ENCODE results near the gene PSMF1.

PSMF1 gene

DNA sequence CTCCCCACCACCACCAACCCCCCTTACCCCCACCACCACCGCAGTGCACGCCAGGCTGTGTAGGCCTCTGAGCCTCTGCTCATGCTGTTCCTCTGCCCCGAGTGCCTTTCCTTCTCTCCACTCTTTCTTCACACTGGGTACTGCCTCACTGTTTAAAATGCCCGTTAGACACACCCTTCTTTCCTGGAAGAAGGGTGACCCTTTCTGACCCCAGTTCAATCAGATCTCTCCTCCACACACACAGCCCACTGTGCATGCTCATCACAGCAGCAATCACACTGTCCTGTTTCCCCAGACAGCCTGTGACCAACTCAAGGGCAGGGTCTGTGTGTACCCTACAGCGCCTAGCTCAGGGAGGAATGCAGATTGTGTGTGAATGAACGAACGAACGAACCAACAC is 56.4 kb downstream of the PSMF1 start:
- Mint-ChIP-seq H3K9me3 (no peaks in the 10 kb centered on the region), H3K36me3 (ENCODE audit: insufficient read depth) (peaks cover 5% of the 10 kb centered on the region), H3K4me1 (peaks cover 6% of the 10 kb centered on the region), H3K27me3 (no peaks in the 10 kb centered on the region), H3K27ac (ENCODE audit: low read depth) (no peak overlapping the region), H3K4me3 (no peak overlapping the region)
- no peak for DNase-seq (ENCODE audit: low spot score in 2 of 2)
- no peak for ATAC-seq (replicated peaks; ENCODE audit: extremely low read depth, poor library complexity, severe bottlenecking)

DNA sequence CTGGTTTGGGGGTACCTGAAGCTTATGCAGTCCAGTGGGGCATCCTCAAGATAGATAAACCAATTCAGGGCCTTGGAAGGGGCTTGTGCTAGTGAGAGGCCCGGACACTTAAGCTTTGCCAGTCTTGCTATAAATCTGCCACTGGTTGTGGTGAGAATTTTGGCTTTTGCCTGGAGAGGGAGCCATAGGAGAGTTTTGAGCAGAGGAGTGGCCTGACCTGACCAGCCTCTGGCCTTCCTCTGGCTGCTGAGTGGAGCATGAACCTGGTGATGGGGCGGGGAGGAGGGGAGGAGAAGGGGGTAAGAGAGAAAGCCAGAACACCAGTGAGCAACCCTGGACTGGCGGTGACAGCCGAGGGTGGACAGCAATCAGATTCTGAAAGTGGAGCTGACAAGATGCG is 59.3 kb downstream of the PSMF1 start:
- peaks cover 2% of the 10 kb centered on the region for H3K36me3 Mint-ChIP-seq (ENCODE audit: insufficient read depth)
- no peak overlapping the region for H3K4me3 Mint-ChIP-seq
- H3K9me3 Mint-ChIP-seq = no peaks in the 10 kb centered on the region
- H3K27me3 Mint-ChIP-seq = peaks cover 9% of the 10 kb centered on the region
- DNase-seq (ENCODE audit: low spot score in 2 of 2) = no peak
- no peak overlapping the region for H3K27ac Mint-ChIP-seq (ENCODE audit: low read depth)
- peaks cover 6% of the 10 kb centered on the region for H3K4me1 Mint-ChIP-seq
- ATAC-seq (replicated peaks; ENCODE audit: extremely low read depth, poor library complexity, severe bottlenecking) = no peak

DNA sequence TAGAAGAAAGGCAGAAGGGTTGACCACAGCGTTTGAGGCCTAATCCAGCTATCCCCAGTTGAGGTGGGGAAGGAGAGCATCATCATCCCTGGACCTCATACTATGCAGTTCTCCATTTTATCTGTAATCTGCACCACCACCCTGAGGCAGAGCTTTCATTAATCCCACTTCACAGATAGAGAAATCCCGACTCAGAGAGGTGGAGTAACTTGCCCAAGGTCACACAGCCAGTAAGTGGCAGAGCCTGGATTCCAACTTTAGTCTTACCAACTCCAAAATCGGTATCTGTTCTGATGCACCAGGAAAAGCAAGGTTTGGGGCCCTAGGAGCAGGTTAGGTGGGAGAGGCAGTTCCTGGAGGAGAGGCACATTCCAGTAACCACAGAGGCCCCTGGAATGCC is 59.7 kb downstream of the PSMF1 start:
- peaks cover 2% of the 10 kb centered on the region for H3K36me3 Mint-ChIP-seq (ENCODE audit: insufficient read depth)
- peaks cover 13% of the 10 kb centered on the region for H3K27me3 Mint-ChIP-seq
- ATAC-seq (replicated peaks; ENCODE audit: extremely low read depth, poor library complexity, severe bottlenecking) (no peak), DNase-seq (ENCODE audit: low spot score in 2 of 2) (no peak)
- peaks cover 6% of the 10 kb centered on the region for H3K4me1 Mint-ChIP-seq
- no peaks in the 10 kb centered on the region for H3K9me3 Mint-ChIP-seq
- H3K4me3 Mint-ChIP-seq = no peak overlapping the region
- H3K27ac Mint-ChIP-seq (ENCODE audit: low read depth) = no peak overlapping the region

DNA sequence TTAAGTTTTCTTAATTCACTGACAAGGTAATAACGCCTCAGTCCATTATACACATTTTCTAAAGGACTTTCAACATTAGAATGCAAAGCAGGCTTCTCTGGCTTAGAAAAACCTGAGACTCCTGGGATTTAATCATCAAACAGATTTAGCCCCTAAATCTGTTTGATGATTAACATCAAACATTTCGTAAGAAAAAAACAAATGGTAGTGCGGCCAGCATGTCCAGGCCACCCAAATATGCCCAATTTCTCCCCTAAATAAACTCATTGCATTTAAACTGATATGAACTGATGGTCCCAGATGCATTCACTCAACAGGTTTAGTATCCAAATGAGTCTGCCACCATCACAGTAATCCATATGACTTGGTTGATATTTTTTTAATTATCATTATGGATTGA is 60.2 kb downstream of the PSMF1 start:
- H3K9me3 Mint-ChIP-seq = no peaks in the 10 kb centered on the region
- H3K27me3 Mint-ChIP-seq = peaks cover 19% of the 10 kb centered on the region
- H3K36me3 Mint-ChIP-seq (ENCODE audit: insufficient read depth) = peaks cover 2% of the 10 kb centered on the region
- H3K27ac Mint-ChIP-seq (ENCODE audit: low read depth) = no peak overlapping the region
- peaks cover 6% of the 10 kb centered on the region for H3K4me1 Mint-ChIP-seq
- ATAC-seq (replicated peaks; ENCODE audit: extremely low read depth, poor library complexity, severe bottlenecking) (no peak), DNase-seq (ENCODE audit: low spot score in 2 of 2) (no peak)
- H3K4me3 Mint-ChIP-seq = no peak overlapping the region

DNA sequence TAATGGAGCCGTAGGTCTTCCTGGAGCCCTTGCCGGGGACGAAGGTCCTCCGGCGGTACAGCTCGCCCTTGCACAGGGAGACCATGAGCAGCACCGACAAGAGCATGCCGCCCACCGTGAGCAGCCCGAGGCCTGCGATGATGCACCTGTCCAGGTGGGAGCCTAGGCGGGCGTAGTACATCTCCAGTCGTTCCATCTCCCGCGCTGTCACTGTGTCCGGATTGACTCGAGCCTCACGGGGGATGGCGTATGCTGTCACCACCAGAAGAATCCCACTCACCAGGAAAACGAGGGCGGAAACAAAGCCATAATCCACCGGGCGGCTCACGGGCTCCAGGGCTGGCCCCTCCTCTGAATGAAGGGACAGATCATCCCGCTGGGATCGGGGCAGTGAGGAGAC is 62.5 kb downstream of the PSMF1 start:
- H3K4me1 Mint-ChIP-seq = peaks cover 16% of the 10 kb centered on the region
- H3K27me3 Mint-ChIP-seq = peaks cover 32% of the 10 kb centered on the region
- H3K9me3 Mint-ChIP-seq = no peaks in the 10 kb centered on the region
- peaks cover 2% of the 10 kb centered on the region for H3K36me3 Mint-ChIP-seq (ENCODE audit: insufficient read depth)
- H3K27ac Mint-ChIP-seq (ENCODE audit: low read depth) = no peak overlapping the region
- ATAC-seq (replicated peaks; ENCODE audit: extremely low read depth, poor library complexity, severe bottlenecking) = no peak
- no peak for DNase-seq (ENCODE audit: low spot score in 2 of 2)
- H3K4me3 Mint-ChIP-seq = no peak overlapping the region

DNA sequence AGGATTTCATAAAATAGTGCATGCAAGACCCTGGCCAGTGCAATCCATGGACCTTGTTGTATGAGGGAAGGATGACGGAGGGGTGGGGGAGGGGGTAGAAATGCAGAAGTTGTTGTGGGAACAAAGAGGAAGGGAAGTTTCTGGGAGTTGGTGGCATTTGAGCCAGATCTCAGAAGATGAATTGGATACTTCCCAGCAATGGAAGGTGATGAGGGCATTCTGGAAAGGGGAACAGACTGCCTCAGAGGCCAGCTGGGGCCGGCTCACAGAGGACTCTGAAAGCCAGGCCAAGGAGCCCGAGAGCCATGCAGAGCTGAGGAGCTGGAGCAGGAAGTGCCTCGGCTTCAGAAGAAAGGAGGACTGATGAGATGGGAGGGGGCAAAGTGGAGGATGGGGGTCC is 63.7 kb downstream of the PSMF1 start:
- Mint-ChIP-seq H3K27ac (ENCODE audit: low read depth) (no peak overlapping the region), H3K27me3 (peaks cover 32% of the 10 kb centered on the region)
- no peak for DNase-seq (ENCODE audit: low spot score in 2 of 2)

DNA sequence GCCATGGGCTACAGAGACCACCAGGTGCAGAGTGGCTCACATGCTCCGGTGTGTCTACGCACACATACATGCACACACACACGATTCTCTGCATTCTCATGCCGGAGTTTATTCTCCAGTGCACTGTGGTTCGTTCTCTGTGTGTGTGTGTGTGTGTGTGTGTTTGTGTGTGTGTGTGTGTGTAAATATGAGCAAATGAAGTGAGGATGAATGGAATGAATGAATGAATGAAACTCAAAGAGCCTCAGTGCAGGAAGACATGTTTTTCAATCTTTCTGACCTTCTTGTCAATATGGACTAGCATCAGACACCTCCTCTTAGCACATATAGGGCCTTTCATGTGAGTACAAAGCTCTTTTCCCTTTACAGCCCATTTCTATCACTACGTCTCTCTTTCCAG is 64.8 kb downstream of the PSMF1 start:
- H3K36me3 Mint-ChIP-seq (ENCODE audit: insufficient read depth) = no peaks in the 10 kb centered on the region
- no peaks in the 10 kb centered on the region for H3K9me3 Mint-ChIP-seq
- peaks cover 13% of the 10 kb centered on the region for H3K4me1 Mint-ChIP-seq
- no peak overlapping the region for H3K4me3 Mint-ChIP-seq
- peak overlapping the region; percentile 45 for H3K27ac Mint-ChIP-seq (ENCODE audit: low read depth)
- H3K27me3 Mint-ChIP-seq = peaks cover 32% of the 10 kb centered on the region
- DNase-seq (ENCODE audit: low spot score in 2 of 2) (no peak), ATAC-seq (replicated peaks; ENCODE audit: extremely low read depth, poor library complexity, severe bottlenecking) (no peak)

More for the DNA sequence above, 63.7 kb downstream of the PSMF1 start:
- no peak for ATAC-seq (replicated peaks; ENCODE audit: extremely low read depth, poor library complexity, severe bottlenecking)
- no peak overlapping the region for H3K4me3 Mint-ChIP-seq
- H3K9me3 Mint-ChIP-seq = no peaks in the 10 kb centered on the region
- H3K4me1 Mint-ChIP-seq = peaks cover 18% of the 10 kb centered on the region
- H3K36me3 Mint-ChIP-seq (ENCODE audit: insufficient read depth) = peaks cover 2% of the 10 kb centered on the region

DNA sequence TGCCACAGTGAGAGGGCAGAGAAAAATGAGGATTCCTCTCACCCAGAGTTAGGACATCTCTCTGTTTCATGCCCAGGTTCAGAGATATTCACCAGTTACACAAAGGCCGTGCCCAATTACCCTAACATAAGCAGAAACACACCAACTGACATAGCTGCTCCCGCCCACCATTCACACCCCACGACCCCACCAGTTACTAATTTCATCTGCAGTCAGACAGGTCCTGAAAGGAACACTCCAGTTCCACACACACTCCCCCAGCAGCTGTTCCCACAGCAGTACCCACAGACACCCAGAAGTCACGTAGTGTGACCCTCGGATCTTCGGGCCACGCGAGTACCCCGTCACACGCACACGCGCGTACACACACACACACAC is 65.8 kb downstream of the PSMF1 start:
- H3K27ac Mint-ChIP-seq (ENCODE audit: low read depth) = no peak overlapping the region
- H3K36me3 Mint-ChIP-seq (ENCODE audit: insufficient read depth) = no peaks in the 10 kb centered on the region
- DNase-seq (ENCODE audit: low spot score in 2 of 2) (no peak), ATAC-seq (replicated peaks; ENCODE audit: extremely low read depth, poor library complexity, severe bottlenecking) (no peak)
- H3K27me3 Mint-ChIP-seq = peaks cover 34% of the 10 kb centered on the region
- H3K9me3 Mint-ChIP-seq = no peaks in the 10 kb centered on the region
- H3K4me3 Mint-ChIP-seq = peak overlapping the region; percentile 51
- peaks cover 13% of the 10 kb centered on the region for H3K4me1 Mint-ChIP-seq

DNA sequence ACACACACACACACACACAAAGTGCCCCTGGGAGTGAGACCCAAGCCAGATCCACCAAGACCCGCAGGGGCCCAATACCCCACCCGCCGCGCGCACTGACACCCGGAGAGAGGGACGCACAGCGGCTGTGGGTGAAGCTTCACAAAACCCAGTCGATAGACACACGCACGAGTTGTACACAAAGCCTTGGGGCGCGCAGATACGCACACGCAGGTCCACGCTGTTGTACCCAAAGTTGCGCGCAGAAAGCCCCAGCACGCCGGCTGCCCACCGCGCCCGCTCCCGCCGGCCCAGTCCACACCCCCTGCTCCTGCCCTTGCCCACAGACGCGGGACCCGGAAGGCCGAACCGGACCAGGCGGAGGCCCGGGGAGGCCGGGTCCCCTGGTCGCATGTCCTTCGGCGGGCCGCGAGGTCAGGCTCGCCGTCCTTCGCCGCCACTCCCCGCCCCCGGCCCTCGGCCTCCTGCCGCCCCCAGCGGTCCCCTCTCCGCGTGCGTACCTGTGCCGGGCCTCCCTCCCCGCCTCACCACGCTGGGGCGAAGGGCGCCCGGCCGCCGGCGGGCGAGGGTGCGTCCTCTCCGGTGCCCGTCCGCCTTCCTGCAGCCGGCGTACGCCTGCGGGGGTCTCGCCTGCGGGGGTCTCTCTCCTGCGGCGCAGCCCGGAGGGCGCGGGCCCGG is 66.4 kb downstream of the PSMF1 start, which contains the start of gene TMEM74B:
Gene TMEM74B, minus strand, starts transcription at position 344 of the 678 bp plus-strand sequence. CDS start 1,180 bp downstream, outside the sequence.
- DNase-seq (ENCODE audit: low spot score in 2 of 2) (no peak), ATAC-seq (replicated peaks; ENCODE audit: extremely low read depth, poor library complexity, severe bottlenecking) (no peak)
- no peaks in the 10 kb centered on the region for H3K9me3 Mint-ChIP-seq
- peak within 1 kb of the TSS; percentile 65 for H3K4me3 Mint-ChIP-seq
- no peak within 1 kb of the TSS for H3K27ac Mint-ChIP-seq (ENCODE audit: low read depth)
- no peaks in the 10 kb centered on the region for H3K36me3 Mint-ChIP-seq (ENCODE audit: insufficient read depth)
- peaks cover 13% of the 10 kb centered on the region for H3K4me1 Mint-ChIP-seq
- H3K27me3 Mint-ChIP-seq = peaks cover 39% of the 10 kb centered on the region

DNA sequence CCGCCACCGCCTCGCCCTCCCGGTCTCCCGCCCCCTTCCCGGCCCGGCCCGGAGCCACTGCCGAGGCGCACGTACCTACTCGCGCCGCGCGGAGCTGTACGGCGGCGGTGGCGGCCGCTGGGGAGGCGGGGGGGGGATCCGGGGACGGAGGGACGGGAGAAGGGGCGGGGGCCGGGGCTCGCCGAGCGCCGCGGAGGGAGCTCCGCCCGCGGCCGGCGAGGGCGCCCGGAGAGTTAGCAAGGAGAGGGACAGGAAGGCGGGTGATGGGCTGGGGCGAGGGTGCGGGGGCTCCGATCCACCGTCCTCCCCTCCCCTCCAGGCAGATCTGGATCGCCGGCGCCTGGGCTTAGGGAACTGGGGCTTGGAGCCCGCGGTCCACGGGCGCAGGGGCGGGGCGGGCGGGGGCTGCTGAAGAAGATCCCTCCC is 66.9 kb downstream of the PSMF1 start:
- ATAC-seq (replicated peaks; ENCODE audit: extremely low read depth, poor library complexity, severe bottlenecking) (no peak), DNase-seq (ENCODE audit: low spot score in 2 of 2) (no peak)
- Mint-ChIP-seq H3K4me1 (peaks cover 13% of the 10 kb centered on the region), H3K9me3 (no peaks in the 10 kb centered on the region), H3K36me3 (ENCODE audit: insufficient read depth) (no peaks in the 10 kb centered on the region), H3K4me3 (no peak overlapping the region), H3K27me3 (peaks cover 44% of the 10 kb centered on the region), H3K27ac (ENCODE audit: low read depth) (no peak overlapping the region)

DNA sequence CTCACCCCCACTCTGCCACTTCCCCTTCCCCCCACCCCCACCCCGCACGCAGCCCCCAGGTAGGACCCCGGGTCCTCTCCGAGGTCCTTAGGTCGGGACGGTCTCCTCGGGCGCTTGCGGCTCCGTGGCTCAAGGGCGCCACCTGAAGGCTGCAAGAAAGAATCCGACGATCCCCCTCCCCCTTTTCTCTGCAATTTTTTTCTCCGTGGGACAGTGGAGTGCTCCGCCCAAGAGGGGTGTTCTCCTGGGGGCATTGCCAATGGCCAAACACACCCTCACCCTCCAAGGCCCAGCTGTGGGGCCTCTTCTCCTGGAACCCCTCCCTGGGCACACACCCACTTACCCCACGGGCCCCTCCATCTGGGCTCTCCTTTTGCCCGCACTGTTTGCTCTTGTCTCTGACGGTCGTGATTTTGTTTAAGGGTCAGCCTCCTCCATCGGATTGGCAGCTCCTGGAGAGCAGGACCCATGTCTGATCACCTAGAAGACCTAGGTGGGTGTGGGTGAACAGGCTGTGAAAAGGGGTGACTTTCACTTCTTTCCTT is 67.5 kb downstream of the PSMF1 start:
- Mint-ChIP-seq H3K27me3 (peaks cover 48% of the 10 kb centered on the region), H3K27ac (ENCODE audit: low read depth) (no peak overlapping the region), H3K4me1 (peaks cover 13% of the 10 kb centered on the region), H3K9me3 (no peaks in the 10 kb centered on the region), H3K4me3 (peak overlapping the region; percentile 65), H3K36me3 (ENCODE audit: insufficient read depth) (no peaks in the 10 kb centered on the region)
- no peak for ATAC-seq (replicated peaks; ENCODE audit: extremely low read depth, poor library complexity, severe bottlenecking)
- DNase-seq (ENCODE audit: low spot score in 2 of 2) = no peak

DNA sequence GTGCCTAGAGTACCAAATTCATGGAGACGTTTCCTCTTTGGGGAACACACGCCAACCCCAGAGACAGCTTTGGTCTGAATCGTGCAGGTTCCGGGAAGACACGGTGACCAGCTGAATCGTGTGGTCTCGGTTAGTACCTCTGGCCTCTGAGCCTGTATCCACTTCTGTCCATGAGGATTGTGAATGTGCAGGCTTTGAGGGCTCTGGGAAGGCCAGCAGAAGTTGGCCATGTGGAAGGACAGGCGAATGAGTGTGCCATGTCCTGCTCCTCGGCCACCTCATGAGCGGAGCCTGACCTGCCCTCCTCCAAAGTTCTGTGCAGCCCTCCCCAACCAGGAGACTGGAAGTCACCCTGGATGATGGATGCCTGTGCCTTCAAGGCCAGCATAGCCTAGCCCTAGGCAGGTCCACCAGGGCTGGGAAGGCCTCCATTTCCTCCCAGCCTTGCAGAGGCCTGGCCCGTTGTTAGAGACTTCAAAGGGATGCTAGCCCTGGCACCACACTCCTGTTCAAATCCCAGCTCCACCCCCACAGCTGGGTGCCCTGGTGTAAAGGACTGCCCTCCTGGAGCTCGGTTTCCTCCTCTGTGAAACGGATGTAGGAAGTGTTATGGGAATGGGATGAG is 68.1 kb downstream of the PSMF1 start:
- Mint-ChIP-seq H3K9me3 (no peaks in the 10 kb centered on the region), H3K4me3 (peak overlapping the region; percentile 65), H3K27me3 (peaks cover 48% of the 10 kb centered on the region), H3K4me1 (peaks cover 13% of the 10 kb centered on the region), H3K27ac (ENCODE audit: low read depth) (no peak overlapping the region), H3K36me3 (ENCODE audit: insufficient read depth) (no peaks in the 10 kb centered on the region)
- DNase-seq (ENCODE audit: low spot score in 2 of 2) (no peak), ATAC-seq (replicated peaks; ENCODE audit: extremely low read depth, poor library complexity, severe bottlenecking) (no peak)

DNA sequence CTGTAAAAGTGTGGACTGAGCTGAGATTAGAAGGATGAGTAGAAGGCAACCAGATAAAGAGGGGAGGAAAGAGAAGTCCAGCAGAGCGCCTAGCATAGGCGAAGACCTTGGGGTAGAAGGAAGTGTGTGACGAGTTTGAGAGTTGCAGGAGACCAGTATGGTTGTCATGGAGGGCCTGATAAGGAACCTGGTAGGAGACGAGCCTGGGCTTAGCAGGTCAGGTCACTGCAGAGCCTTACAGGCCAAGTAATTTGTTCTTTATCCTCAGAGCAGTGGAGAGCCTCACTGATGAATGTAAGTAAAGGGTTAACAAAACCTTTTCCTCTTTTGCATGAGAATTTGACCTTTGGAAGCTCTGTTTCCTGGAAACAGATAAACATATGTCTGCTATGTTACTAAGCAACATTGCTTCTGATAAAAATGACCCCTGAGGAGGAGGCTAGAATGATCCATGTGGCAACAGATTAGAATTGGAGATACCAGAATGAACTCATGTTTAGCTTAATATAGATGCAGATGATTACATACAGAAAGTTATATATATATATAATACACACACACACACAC is 69.3 kb downstream of the PSMF1 start:
- Mint-ChIP-seq H3K4me3 (no peak overlapping the region), H3K36me3 (ENCODE audit: insufficient read depth) (no peaks in the 10 kb centered on the region), H3K4me1 (peaks cover 13% of the 10 kb centered on the region), H3K9me3 (no peaks in the 10 kb centered on the region), H3K27ac (ENCODE audit: low read depth) (no peak overlapping the region), H3K27me3 (peaks cover 39% of the 10 kb centered on the region)
- no peak for ATAC-seq (replicated peaks; ENCODE audit: extremely low read depth, poor library complexity, severe bottlenecking)
- DNase-seq (ENCODE audit: low spot score in 2 of 2) = no peak

Measured in central memory CD8-positive, alpha-beta T cell (primary cell).